ENCODE results near the gene TAS1R1. TPM values are rescaled to one million over a fixed set of nuclear protein-coding genes. Genes with fewer than 3 reads are reported as not detected.

Gene TAS1R1
- total RNA-seq, 2 experiments from 2014 or later, result 0.08 TPM; not detected in 1

DNA sequence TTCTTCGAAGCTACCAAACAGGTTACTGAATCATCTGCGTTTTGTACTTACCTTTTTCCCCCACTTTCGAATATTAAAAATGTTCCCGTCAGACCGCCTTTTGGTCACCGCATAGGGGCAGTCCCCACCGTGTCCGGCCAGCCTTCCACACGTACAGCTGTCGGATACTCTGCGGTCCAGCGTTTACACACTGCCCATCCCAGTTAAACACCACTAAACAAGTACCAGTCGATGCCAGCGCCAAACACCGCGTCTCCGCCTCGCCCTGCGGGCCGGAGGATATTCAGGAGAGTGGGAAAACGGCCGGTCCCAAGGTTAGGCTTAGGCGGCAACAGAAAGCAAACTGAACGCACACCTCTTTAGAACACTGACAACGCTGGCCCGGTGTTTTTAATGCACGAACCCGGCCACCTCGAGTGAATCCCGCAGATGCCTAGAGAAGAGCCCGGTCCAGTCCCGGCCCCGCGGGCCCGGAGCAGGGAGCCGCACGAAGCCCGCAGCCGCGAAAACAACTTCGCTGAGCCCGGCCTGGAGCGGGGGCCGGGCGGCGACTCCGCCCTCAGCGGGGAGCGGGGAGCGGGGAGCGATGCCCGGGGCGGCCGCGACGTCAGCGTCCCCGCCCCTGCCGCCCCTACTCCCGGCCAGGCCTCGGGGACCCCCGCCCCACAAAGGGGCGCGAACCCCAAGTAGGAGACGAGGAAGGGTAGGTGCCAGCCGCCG, 57.7 kb downstream of the TAS1R1 start:
- ChIA-PET CTCF (interaction anchor here (1.4 to 2.1 kb wide), 3 partner anchors 9 to 11 kb away, joined by 6 to 8 read pairs (median 7); partner anchors contain the start of genes KLHL21 and THAP3), POLR2A (interaction anchor here (1.1 to 4.3 kb wide), 3 partner anchors 10 to 13 kb away, joined by 3 to 58 read pairs (median 7); partner anchors contain the start of genes KLHL21 and THAP3)
- DNase-seq, result no peak
- Mint-ChIP-seq H3K9me3 (no peaks in the 10 kb centered on the region), H3K4me3 (peak overlapping the region; percentile 84), H3K4me1 (peaks cover 27% of the 10 kb centered on the region), H3K36me3 (ENCODE audit: low read depth) (peaks cover 10% of the 10 kb centered on the region), H3K27me3 (no peaks in the 10 kb centered on the region), H3K27ac (peak overlapping the region; percentile 74)

DNA sequence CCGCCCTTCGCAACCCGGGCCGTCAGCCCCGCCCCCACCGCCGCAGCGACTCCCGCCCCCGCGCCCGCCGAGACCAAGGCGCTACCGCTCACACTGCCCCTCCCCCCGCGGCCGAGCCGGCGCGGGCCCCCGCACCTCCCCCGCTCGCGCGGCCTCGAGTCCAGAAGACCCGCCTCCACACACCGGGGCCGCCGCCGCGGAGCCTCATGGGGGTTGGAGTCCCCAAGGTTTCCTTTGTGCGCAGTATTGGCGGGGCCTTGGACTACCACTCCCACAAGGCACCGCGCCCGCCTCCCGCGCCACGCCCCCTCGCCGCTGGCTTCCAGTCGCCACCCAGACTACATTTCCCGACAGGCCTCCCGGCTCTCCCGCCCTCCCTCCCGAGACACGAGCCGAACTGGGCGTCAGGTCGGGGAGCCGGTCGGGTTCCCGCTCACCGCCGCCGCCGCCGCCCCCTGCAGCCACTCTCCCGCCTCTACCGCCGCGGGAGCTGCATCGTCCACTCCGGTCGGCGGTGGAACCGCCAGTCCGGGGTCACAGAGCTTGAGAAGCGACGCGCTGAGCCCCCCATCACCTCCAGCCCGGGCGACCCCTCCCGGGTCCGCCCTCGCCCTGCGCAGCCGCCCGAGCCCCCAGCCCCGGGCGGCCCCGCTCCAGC, 58.4 kb downstream of the TAS1R1 start, which contains the start of gene PHF13:
Gene PHF13, plus strand, starts transcription at position 371 of the 658 bp plus-strand sequence. CDS start 336 bp downstream, outside the sequence.
- Mint-ChIP-seq H3K27ac (peak within 1 kb of the TSS; percentile 74), H3K36me3 (ENCODE audit: low read depth) (peaks cover 12% of the 10 kb centered on the region), H3K4me3 (peak within 1 kb of the TSS; percentile 84), H3K27me3 (no peaks in the 10 kb centered on the region), H3K4me1 (peaks cover 27% of the 10 kb centered on the region), H3K9me3 (no peaks in the 10 kb centered on the region)
- ChIA-PET POLR2A (interaction anchor here (0.8 to 4.3 kb wide), 5 partner anchors 10 to 59 kb away, joined by 3 to 58 read pairs (median 3); partner anchors contain the start of genes KLHL21, NOL9, TAS1R1 and THAP3), CTCF (interaction anchor here (0.8 kb wide), 1 partner anchor 13 kb away, joined by 3 read pairs; no protein-coding TSS in a partner anchor)
- peak; percentile 100 for DNase-seq

DNA sequence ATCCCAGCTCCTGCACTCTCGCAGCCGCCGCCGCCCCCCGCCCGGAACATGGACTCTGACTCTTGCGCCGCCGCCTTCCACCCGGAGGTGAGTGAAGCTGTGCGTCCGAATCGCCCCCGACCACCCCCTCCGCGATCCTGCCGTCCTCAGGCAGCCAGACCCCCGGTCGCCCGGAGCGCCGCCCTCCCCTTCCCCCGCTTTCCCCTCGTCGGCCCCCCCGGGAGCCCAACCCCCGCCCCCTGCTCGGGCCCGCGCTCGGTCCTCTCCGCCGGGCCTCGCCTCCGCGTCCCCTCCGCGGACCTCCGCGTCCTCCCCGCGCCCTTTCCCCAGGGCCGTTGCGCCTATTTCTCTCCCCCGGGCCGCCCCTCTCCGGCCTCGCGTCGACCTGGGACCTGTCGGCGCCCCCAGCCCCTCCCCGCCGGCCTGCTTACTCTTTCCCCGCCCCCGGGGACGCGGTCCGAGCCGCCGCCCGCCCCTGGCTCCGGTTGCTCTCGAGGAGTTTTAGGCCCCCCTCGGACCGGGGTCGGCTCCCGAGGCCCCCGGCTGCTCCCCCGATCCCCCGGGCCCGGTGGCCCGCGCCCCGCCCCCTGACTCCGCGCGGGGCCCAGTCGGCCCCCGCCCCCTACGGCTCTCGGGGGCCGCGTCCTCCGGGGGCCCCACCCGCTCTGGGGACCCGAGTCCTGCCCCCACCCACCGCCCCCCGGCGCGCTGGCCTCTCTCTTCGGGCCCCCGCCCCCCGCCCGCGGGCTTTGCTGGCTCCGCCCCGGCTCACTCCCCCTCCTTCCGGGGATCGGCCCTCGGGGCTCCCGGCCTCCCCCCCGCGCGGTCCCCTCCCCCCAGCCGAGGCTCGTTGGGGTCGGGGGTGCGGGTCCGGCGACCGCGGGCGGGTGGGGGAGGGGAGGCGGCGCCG, 59.2 kb downstream of the TAS1R1 start:
- Mint-ChIP-seq H3K36me3 (ENCODE audit: low read depth) (peaks cover 18% of the 10 kb centered on the region), H3K4me3 (peak overlapping the region; percentile 83), H3K27ac (peak overlapping the region; percentile 10), H3K4me1 (peaks cover 27% of the 10 kb centered on the region), H3K27me3 (no peaks in the 10 kb centered on the region), H3K9me3 (no peaks in the 10 kb centered on the region)
- ChIA-PET CTCF (interaction anchor here (0.8 kb wide), 1 partner anchor 14 kb away, joined by 3 read pairs; no protein-coding TSS in a partner anchor), POLR2A (interaction anchor here (0.8 to 4.3 kb wide), 5 partner anchors 10 to 60 kb away, joined by 3 to 58 read pairs (median 3); partner anchors contain the start of genes KLHL21, NOL9, TAS1R1 and THAP3)
- DNase-seq, result peak; percentile 58

DNA sequence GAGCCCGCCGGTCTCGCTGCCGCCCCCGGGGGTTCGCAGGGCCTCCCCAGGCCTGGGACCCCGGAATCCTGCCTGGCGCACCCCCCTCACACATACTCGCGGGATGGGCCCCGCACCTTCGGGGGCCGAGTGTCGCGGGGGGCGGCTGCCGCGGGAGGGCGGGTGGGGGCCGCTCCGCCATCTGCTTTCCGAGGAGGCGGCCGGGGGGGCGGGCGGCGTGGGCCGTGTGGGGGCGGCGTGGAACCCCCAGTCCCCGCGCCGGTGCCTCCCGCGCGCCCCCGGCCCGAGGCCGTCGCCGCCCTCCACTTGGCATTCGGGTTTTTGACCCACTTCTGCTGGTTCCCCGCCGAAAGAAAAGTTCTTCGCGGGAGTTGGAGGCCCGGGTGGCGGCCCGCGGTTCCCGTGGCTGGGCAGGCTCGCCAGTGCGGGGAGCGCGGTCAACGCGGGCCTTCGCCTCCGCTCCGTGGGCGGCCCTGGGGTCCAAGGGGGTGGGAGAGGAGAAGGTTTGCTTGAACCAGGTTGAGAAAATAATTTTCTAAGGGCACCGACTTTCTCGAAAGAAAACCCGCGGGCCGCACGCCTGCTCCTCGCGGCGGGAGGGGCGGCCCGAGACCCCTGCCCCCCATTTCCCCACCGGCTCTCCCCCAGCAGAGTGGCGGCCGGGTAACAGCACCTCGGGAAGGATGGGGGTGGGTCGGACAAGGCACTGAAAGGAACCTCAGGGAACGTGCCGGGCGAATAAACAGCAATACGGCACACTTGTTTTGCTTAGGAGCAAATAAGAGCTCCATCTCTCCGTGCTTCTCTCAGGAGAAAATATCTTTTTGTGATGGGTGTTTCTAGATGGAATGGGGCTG, 60.0 kb downstream of the TAS1R1 start:
- POLR2A ChIA-PET, result interaction anchor here (3.8 kb wide), 1 partner anchor 13 kb away, joined by 35 read pairs; the partner anchor contains the start of gene KLHL21

DNA sequence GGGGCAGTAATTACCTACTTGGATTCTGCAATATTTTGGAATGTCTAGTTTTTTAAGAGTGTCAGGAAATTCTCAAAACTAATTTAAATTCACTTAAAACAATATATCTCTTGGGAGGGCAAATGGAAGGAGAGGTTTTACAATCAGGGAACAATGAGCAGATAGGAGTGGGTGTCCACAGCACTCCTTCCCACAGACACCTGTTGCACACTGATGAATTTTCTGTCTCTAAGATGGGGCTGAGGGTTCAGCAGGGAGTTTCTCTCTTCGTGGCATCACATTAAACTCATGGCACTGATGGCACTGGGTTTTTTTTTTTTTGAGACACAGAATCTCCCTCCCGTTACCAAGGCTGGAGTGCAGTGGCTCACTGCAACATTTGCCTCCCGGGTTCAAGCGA, 63.9 kb downstream of the TAS1R1 start:
- H3K4me1 Mint-ChIP-seq, result peaks cover 14% of the 10 kb centered on the region
- H3K27ac Mint-ChIP-seq, result no peak overlapping the region
- POLR2A ChIA-PET, result interaction anchor here (1.4 kb wide), 1 partner anchor 8 kb away, joined by 3 read pairs; no protein-coding TSS in a partner anchor
- H3K36me3 Mint-ChIP-seq (ENCODE audit: low read depth), result peaks cover 52% of the 10 kb centered on the region
- H3K27me3 Mint-ChIP-seq, result no peaks in the 10 kb centered on the region
- no peak overlapping the region for H3K4me3 Mint-ChIP-seq
- H3K9me3 Mint-ChIP-seq, result no peaks in the 10 kb centered on the region
- CTCF ChIA-PET, result no interaction called here
- no peak for DNase-seq

More for the DNA sequence above, 60.0 kb downstream of the TAS1R1 start:
- H3K27ac Mint-ChIP-seq, result no peak overlapping the region
- no peaks in the 10 kb centered on the region for H3K27me3 Mint-ChIP-seq
- H3K36me3 Mint-ChIP-seq (ENCODE audit: low read depth), result peaks cover 26% of the 10 kb centered on the region
- H3K4me1 Mint-ChIP-seq, result peaks cover 27% of the 10 kb centered on the region
- no peak for DNase-seq
- H3K9me3 Mint-ChIP-seq, result no peaks in the 10 kb centered on the region
- CTCF ChIA-PET, result interaction anchor here (0.7 to 1.9 kb wide), 3 partner anchors 12 to 1553 kb away, joined by 3 to 5 read pairs (median 4); partner anchors contain the start of gene KLHL21
- peak overlapping the region; percentile 73 for H3K4me3 Mint-ChIP-seq

DNA sequence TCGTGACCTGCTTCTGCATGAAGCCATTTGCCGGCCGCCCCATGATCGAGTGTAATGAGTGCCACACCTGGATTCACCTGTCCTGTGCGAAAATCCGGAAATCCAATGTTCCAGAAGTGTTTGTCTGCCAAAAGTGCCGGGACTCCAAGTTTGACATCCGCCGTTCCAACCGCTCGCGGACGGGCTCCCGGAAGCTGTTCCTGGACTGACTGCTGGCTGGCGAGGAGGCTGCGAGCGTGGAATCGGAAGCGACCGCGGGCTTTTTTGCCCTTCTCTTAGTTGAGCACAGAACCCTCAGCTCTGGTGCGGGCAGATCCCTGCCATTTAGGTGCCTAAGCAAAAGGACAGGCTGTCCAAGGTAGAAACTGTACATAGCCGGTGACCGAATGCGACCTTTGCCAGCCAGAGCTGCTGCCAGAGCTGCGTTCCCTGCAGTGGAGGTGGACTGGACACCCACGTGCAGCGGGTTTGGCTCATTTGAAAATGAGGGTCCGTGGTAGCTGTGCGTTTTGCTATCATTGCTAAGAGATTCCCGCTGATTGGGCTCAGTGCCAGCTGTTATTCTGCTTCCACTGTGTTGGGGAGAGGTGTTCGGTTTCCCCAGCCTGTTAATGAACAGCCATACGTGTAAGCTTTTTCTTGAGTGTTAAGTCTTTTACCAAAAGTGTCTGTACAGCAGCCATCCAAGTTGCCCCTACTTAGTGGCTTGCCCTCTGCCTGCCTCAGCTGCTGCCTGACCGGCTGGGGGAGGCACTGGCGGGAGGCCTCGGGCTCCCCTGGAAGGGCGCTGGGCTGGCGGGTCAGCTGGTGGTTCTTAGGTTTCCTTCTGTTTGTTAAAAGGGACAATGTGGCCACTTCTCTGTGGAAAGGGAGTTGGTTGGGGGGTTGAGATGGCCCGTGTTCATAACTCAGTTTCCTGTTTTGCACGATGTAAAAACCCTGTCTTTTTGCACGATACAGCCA, 66.6 kb downstream of the TAS1R1 start:
- no peak overlapping the region for H3K27ac Mint-ChIP-seq
- no peaks in the 10 kb centered on the region for H3K27me3 Mint-ChIP-seq
- H3K9me3 Mint-ChIP-seq, result no peaks in the 10 kb centered on the region
- H3K36me3 Mint-ChIP-seq (ENCODE audit: low read depth), result peaks cover 55% of the 10 kb centered on the region
- no peak overlapping the region for H3K4me3 Mint-ChIP-seq
- ChIA-PET CTCF (interaction anchor here (1.4 kb wide), 1 partner anchor 35 kb away, joined by 5 read pairs; no protein-coding TSS in a partner anchor), POLR2A (interaction anchor here (0.9 to 3.5 kb wide), 2 partner anchors 19 to 67 kb away, joined by 4 to 23 read pairs; partner anchors contain the start of genes KLHL21, NOL9 and TAS1R1)
- peaks cover 20% of the 10 kb centered on the region for H3K4me1 Mint-ChIP-seq
- no peak for DNase-seq

DNA sequence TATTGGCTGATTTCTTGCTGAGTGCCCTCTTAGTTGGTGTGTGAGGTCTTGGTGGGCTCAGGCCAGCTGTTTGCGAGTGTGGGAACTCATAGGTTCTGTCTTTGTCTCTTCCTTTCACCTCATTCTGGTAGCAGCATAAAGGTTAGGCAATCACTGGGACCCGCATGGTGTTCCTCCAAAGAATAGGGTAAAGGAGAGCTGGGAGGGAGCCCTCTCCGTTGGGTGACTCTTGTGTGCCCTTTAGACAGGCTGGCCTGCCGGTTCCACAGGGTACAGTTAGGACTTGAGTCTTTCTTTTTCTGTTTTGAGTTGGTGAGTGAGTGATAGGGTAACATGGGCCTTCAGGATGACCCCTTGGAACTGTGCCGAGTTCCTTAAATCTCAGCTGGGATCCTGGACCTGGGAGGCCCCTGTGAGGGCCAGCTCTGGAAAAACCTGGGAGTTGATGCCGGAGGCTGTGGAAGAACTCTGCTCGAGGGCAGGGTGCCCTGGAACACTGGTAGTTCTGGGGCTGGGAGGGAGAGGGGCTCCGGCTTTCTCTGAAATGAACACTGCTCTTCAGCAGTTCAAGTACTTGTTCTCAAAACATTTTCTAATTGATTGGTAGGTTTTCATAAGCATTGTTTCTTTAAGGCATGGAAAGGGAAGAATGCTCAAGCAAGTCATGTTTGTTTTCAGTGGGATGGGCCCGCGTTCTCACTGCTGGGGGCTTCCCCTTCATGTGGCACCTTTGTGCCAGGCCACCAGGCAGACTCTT, 67.5 kb downstream of the TAS1R1 start:
- Mint-ChIP-seq H3K27ac (no peak overlapping the region), H3K27me3 (no peaks in the 10 kb centered on the region), H3K9me3 (no peaks in the 10 kb centered on the region), H3K36me3 (ENCODE audit: low read depth) (peaks cover 59% of the 10 kb centered on the region), H3K4me1 (peaks cover 25% of the 10 kb centered on the region), H3K4me3 (no peak overlapping the region)
- POLR2A ChIA-PET, result interaction anchor here (0.9 to 3.5 kb wide), 4 partner anchors 10 to 68 kb away, joined by 3 to 23 read pairs (median 7); partner anchors contain the start of genes KLHL21, NOL9 and TAS1R1
- CTCF ChIA-PET, result interaction anchor here (1.4 kb wide), 2 partner anchors 18 to 34 kb away, joined by 5 read pairs; no protein-coding TSS in a partner anchor
- DNase-seq, result no peak

DNA sequence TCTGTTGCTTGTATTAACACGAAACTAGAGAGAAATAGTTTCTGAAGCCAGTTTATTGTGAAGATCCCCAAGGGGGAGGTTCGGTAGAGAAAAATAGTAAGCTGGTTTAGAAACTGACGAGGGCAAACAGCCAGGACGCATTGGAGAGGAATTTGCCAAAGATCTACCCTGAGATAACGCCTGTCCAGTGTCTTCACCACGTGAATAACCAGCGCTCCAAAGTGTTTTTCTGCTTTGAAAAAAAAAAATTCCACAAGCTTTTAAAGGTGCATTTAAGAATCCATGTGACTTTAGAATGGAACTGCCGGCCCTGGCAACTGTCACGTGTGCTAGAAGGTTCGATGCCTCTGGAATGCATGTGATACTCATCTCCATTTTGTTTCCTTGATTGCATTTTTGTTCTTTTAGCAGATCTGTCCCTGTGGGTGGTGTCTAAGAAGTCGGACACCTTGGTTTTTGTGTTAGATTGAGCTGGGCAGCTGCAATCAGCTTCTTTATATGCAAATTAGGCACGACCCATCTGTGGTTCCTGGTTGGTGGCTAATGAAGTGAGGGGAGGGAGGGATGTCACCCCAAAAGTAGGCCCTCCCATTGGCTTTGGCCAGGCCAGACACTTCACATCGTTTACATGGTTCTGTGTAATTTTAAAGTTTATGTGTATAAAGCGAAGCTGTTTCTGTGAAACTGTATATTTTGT, 68.3 kb downstream of the TAS1R1 start:
- Mint-ChIP-seq H3K4me3 (no peak overlapping the region), H3K27me3 (no peaks in the 10 kb centered on the region), H3K9me3 (no peaks in the 10 kb centered on the region), H3K27ac (no peak overlapping the region), H3K36me3 (ENCODE audit: low read depth) (peaks cover 64% of the 10 kb centered on the region), H3K4me1 (peaks cover 31% of the 10 kb centered on the region)
- POLR2A ChIA-PET, result interaction anchor here (1.1 to 3.5 kb wide), 4 partner anchors 9 to 24 kb away, joined by 3 to 23 read pairs (median 6); partner anchors contain the start of genes KLHL21 and PHF13
- no peak for DNase-seq
- CTCF ChIA-PET, result interaction anchor here (1.0 to 1.5 kb wide), 8 partner anchors 11 to 102 kb away, joined by 3 to 6 read pairs (median 4); partner anchors contain the start of genes DNAJC11 and KLHL21

DNA sequence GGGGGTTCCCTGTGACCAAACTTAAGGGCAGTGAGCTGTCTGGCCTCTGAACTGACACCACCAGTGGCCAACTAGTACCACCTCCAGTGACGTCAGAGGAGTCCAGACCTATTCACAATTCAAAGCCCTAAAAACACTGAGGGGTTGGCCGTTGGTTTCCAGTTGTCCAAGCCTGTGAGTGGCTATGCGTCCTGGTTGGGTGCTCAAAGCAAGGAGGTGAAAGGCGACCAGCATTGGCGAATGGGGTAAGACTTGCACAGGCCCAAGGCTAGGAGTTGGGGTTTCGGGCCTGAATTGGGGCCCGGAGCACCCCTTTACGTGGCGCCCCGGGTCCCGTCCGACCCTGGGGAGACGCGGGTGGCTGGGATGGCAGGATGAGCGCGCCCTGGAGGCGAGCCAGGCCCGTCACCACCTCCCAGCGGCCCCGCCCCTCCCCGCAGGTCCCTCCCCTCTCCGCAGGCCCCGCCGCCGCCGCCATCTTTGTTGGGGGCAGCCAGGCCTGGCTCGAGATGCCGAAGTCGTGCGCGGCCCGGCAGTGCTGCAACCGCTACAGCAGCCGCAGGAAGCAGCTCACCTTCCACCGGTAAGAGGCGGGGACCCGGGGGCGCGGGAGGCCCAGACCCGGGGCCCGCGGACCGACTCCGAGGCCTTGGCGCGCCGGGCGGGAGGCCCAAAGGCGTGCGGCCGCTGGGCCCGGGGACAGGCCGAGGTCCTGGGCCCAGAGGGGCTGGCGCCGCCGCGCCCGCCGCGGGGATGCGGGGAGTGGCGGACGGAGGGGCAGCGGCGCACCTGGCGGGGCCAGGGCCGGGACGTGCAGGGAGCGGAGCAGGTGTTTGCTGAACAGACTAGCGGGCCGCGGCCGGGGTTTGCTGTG, 69.8 kb downstream of the TAS1R1 start, which contains the start of gene THAP3:
Gene THAP3, plus strand, starts transcription at position 159 of the 874 bp plus-strand sequence. Its CDS starts 351 bp downstream, at position 510.
- Mint-ChIP-seq H3K36me3 (ENCODE audit: low read depth) (peaks cover 58% of the 10 kb centered on the region), H3K4me3 (peak within 1 kb of the TSS; percentile 87), H3K27ac (peak within 1 kb of the TSS; percentile 81), H3K9me3 (no peaks in the 10 kb centered on the region), H3K4me1 (peaks cover 33% of the 10 kb centered on the region), H3K27me3 (no peaks in the 10 kb centered on the region)
- DNase-seq, result peak; percentile 90
- CTCF ChIA-PET, result interaction anchor here (1.0 to 1.5 kb wide), 2 partner anchors 13 to 25 kb away, joined by 6 read pairs; no protein-coding TSS in a partner anchor
- POLR2A ChIA-PET, result interaction anchor here (0.7 to 3.5 kb wide), 4 partner anchors 11 to 25 kb away, joined by 3 to 23 read pairs (median 6); partner anchors contain the start of genes KLHL21 and PHF13
